HG03108 (cell line): ENCODE data around the gene NEDD9.

Experiments
- ATAC-seq: cut with Tn5 transposase; IDR thresholded peaks from one replicate; pipeline ENCODE4 v1.9.1; 2021; ENCODE audit warnings: moderate library complexity; ENCODE audit not compliant: unreplicated experiment

NEDD9 gene

DNA sequence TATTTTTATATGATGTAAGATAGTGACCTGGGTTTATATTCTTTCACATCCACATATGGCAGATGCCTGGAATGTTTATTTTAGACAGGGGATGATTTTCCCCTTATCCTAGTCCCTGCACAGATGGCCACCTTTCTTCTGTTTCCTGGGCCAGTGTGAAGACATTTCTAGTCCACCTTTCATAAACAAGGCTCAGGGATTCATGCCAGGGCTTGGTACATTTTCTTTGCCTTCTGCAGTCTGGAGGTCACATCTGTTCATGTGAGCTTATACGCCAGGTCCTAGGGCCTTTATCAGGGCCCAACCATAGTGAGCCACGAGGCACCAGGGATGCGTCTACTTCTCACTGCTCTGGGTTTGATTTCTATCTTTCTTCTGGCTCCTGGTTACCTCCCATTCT lies 82.9 kb downstream of the NEDD9 start:
- ATAC-seq, result no peak

DNA sequence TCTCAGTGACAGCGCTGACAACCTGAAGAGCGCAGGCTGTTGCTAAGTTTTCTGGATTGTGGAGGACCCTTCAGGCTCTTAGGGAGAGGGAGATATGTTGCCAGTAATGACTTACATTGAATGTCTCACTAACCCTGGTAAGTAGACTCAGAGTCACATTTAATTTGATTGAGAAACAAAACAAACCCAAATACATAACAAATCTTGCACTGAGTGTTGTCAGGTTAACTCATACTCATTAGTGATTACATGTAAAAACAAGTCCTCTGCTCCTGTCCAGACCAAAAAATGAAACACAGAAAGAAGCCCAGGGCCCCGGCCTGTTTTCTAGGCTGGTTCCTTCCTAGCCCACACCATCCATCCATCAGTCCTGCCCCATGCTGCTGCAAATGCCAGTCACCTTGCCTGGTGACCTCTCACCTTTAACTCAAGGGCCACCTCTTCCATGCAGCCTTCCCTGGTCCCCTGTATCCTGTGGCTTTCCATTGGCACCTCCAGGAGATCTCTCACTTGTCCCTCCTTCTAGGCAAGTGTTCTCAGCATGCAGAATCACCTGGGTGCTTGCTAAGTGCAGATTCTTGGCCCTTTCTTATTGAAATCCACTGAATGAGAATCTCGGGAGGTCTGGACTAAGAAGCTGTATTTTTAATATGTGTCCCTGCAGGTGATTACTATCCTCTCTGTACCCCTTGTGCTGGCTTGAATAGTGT lies 86.2 kb downstream of the NEDD9 start:
- no peak for ATAC-seq

DNA sequence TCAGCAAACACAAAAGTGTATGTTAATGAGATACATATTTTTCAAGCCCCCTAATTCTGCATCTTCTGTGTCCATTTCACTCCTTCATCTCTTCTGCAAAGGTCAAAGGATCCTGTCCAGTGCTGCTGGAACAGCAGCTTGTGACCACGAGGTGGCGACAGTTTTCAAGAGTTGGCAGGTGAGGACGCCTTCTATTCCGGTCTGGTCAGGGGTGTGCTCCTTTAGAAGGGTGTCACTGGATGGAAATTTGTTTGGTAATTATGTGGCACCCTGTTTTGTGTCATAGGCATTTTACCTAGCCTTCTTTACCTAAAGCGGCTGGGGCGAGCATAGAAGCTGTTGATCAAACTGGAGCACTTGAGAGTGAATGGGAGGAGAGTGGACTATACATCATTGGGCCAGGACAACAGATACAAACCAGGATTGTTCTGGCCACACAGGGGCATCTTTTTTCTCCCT lies 88.0 kb downstream of the NEDD9 start:
- ATAC-seq, result no peak

DNA sequence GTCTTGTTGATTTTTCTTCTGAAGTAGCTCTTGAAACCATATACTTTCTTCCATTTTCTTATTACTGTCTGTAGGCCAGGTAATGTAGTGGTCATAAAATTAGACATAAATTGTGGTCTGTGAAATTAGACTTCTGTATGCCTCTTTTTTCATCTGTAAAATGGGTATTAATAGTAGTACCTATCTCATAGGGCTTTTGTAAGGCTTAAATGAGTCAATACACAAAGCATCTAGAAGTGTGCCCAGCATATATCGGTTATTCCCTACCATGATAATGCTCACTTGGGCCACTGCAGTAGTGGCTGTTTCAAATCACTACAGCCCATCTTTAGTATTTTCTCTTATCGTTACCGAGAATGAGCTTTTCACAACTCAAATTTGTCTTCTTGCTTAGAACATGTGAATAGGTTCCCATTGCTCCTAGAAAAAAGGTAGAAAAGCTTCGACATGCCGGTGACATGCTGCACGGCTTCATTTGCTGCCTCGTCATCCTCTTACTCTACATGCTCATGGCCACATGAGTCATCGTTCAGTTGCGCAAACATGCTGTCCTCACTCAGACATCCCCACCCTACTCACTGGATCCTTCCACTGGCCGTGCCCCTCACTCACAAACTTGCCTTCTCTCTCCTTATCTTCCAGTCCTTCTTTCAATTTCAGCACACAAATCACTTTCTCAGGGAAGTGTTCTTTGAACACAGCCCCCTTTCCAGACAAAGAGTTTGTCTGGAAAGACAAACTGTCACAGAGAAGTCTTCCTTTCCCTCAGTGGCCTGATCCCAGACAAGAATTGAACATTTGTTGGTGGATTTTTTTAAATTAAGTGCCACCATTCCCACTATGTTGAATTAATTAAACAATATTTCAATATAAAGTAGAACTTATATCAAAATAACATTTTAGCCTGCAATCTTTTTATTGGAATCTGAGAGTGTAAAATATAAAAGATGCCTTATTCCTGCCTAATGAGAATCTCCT lies 88.8 kb downstream of the NEDD9 start:
- ATAC-seq, result no peak

DNA sequence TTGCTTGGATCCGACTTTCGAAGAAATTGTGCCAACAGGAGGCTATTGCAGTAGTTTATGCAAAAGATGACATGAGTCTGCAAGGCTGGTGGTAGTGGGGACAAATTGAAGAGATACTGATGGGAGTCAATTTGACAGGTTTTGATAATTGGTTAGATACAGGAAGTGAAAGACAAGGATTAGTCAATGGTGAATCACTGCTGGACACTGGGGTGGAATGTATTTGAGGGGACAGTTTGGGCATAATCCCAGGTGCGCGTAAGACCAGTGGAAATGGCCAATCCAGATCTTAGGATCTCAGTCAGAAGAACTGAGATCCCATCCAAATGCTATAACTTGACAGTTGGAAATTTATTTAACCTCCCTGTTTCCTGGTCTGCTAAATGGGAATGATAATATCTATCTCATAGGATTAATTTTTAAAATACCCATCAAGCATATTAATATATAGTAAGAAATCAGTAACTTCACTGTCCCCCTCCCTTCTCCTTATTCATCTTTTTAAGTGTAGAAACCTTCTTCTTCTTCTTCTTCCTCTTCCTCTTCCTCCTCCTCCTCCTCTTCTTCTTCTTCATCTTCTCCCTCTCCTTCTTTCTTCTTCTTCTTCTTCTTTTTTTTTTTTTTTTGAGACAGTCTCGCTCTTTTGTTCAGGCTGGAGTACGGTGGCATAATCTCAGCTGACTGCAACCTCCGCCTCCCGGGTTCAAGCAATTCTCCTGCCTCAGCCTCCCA lies 90.0 kb downstream of the NEDD9 start:
- ATAC-seq, result no peak

DNA sequence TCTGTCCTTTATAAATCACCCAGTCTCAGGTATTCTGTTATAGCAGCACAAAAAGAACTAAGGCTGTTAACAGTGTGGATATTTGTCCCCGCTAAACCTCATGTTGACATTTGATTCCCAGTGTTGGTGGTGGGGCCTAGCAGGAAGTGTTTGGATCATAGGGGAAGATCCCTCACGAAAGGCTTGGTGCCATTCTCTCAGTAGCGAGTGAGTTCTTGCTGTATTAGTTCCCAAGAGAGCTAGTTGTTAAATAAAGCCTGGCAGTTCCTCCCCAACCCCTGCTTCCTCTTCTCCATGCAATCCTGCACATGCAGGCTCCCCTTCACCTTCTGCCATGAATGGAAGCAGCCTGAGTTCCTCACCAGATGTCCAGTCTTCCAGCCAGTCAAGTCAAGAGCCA lies 91.2 kb downstream of the NEDD9 start:
- no peak for ATAC-seq

DNA sequence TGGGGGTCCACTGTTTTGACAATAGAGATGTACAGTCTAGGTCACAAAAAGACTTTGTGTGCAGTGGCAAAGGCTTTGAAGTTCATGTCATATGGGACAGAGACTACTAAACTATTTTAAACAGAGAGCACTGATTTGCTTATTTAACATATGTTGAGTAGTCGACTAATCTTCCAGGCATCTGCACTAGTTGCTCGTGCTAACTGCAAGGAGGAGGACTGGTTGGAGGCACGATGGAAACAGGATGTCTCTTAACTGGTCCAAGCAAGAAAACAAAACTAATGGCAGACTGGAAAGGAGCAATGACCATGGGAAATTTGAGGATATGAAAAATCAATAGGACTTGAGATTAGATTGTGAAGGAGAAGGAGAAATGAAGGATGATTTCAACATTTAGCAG lies 92.4 kb downstream of the NEDD9 start:
- no peak for ATAC-seq

DNA sequence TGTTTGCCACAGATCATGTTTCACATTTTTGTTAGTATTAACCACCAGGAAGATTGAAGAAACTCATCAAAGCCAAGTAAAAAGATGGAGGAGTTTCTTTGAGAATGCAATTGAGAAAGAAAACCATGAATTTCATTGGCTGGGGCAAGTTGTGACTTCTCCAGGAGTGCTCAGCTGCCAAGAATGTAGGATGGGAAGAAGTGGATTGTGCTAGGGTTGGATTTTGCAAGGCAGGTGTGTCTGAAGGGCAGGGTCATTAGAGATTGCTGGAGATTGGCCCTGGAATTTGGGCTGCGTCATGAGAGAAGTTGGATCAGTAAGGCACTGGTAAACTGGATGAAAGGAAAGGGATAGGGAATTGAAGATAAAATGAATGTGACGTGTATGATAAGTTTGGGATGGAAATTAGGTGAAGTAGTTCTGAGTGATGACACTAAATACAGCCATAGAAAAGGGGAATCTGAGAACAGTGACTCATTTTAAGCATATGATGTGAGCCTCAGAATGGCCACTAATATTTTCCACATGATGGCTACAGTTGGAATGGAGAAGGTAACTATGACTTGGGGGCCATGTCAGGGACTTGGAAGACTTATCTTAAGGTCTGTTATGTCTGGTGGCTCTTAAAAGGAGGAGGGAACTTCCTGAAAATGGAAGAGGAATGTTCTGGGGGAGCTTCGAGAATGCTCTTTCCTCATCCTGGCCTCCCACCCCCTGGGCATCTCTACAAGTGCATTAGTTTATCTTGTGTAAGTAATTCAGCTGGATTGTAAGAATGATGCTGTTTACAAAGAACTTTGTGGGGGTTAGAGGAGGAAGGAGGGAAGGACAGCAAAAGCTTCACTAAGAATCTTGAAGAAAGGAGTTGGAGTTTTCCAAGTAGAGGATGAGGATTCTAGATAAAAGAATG lies 93.2 kb downstream of the NEDD9 start:
- ATAC-seq, result no peak

DNA sequence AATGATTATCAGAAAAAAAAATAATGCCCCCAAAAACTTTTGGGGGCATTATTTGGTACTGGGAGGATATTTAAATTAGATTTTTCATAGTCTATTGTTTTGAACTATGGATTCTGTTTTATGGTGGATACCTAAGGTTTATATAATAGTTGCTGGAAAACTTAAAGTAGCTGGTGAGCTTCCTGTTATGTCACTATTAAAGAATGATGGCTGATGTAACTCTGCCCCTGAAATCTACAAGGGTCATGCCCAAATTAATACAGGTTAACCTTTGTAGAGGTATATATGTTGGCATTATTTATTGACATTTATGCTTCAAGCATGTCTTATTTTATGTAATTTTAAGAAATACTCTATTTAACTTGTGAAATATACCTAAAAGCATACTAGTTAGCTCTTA lies 95.7 kb downstream of the NEDD9 start:
- ATAC-seq, result no peak
